Measurements from ENCODE around the gene SYNJ2.

Gene SYNJ2

GRCh38 chr6:157984128-157984527, 2.5 kb downstream of the SYNJ2 start:
- Histone ChIP-seq H3K4me1 (ENCODE audit: insufficient read depth, insufficient read length) (peaks cover 7% of the 10 kb centered on the region), H3K9ac (ENCODE audit: insufficient read length, low read depth) (peak overlapping the region; percentile 21)

DNA sequence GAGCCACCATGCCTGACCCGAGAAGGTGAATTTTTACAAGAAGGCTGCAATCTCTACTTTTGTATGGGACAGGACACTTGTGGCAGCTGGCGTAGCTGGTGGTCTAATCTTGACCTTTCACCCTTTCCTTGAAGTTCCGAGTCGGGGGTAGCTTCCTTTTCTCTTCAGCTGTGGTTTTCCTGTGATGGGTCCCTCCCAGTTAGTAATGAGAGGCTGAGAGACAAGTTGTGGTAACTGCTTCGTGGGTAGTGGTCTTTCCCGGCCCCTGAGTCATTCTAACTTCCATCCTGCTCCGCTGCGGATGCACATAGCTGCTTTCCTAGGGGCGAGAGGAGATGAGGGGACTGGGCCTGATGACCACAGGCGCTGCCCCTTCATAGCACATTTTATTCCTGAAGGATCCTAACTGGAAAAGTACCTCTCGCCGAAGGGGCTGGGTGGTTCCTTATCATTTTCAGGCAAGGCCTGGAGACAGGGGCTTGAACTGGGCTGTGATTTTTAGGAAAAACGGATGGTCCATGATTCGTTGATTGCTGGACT, 3.1 kb downstream of the SYNJ2 start:
- no peaks in the 10 kb centered on the region for H3K9me3 ChIP-seq (ENCODE audit: insufficient read depth, low read length)
- peaks cover 3% of the 10 kb centered on the region for H3K36me3 ChIP-seq (ENCODE audit: insufficient read depth, insufficient read length, low read length)
- peaks cover 7% of the 10 kb centered on the region for H3K4me1 ChIP-seq (ENCODE audit: insufficient read depth, insufficient read length)
- no peak for TF ChIP-seq YY1 (IDR thresholded peaks at IDR 0.05; ENCODE audit: insufficient read depth, insufficient read length)
- no peak for DNase-seq (ENCODE audit: low read depth, low spot score)
- peak overlapping the region; percentile 21 for H3K9ac ChIP-seq (ENCODE audit: insufficient read length, low read depth)
- peaks cover 18% of the 10 kb centered on the region for H3K27me3 ChIP-seq (ENCODE audit: insufficient read depth, insufficient read length)
- H3K4me3 ChIP-seq (ENCODE audit: insufficient read length, low read depth) = no peak overlapping the region

More at GRCh38 chr6:157984128-157984527, 2.5 kb downstream of the SYNJ2 start:
- H3K27me3 ChIP-seq (ENCODE audit: insufficient read depth, insufficient read length) = peaks cover 18% of the 10 kb centered on the region
- DNase-seq (ENCODE audit: low read depth, low spot score) = no peak
- TF ChIP-seq YY1 (IDR thresholded peaks at IDR 0.05; ENCODE audit: insufficient read depth, insufficient read length) = no peak
- TF ChIP-seq SUZ12 (IDR thresholded peaks at IDR 0.05; ENCODE audit: extremely low read depth, insufficient read depth, insufficient read length) = no peak
- no peak for TF ChIP-seq ZNF274 (IDR thresholded peaks at IDR 0.05; ENCODE audit: low read depth, low read length)
- peaks cover 3% of the 10 kb centered on the region for H3K36me3 ChIP-seq (ENCODE audit: insufficient read depth, insufficient read length, low read length)
- no peak overlapping the region for H3K4me3 ChIP-seq (ENCODE audit: insufficient read length, low read depth)
- H3K9me3 ChIP-seq (ENCODE audit: insufficient read depth, low read length) = no peaks in the 10 kb centered on the region

DNA sequence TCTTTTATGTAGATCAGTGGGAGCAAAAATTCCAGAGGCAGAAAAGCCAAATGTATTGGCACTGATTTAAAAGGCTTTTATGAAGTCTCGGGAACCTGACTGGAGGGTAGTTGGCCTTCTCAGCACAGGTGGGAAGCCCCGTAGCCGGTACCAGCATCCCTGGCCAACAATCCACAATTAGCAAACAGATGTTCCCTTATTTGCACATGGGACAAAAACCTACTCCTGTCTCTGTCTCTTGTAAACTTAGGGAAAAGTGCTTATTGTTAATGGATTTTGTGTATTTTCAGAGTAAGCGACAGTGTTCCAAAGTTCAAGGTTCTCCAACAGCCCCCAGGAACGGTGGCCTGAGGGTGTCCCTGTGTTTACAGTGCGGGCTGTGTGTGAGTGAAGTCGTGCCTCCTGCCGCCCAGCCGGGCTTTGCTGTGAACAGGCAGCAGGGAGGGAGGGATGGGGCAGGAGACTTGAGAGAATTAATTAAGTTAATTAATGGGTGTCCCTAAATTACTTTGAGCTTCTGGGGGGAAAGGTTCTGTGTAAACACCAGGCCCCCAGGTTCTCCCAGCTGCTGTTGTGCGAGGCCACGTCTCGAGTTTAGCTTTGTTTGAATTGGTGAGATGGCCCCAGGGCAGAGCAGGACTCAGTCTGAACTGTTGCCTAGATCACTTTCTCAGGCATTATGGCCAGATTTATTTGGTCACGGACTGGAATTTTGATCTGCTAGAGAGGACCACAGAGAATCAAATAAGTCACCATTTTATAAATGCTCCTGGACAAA, 3.9 kb downstream of the SYNJ2 start:
- H3K4me3 ChIP-seq (ENCODE audit: insufficient read length, low read depth) = no peak overlapping the region

GRCh38 chr6:157987788-157988699, 6.4 kb downstream of the SYNJ2 start:
- H3K4me3 ChIP-seq (ENCODE audit: insufficient read length, low read depth) = no peak overlapping the region
- peaks cover under 1% of the 10 kb centered on the region for H3K27me3 ChIP-seq (ENCODE audit: insufficient read depth, insufficient read length)
- H3K4me1 ChIP-seq (ENCODE audit: insufficient read depth, insufficient read length) = peaks cover 12% of the 10 kb centered on the region
- no peak for TF ChIP-seq ZNF274 (IDR thresholded peaks at IDR 0.05; ENCODE audit: low read depth, low read length)
- no peak for TF ChIP-seq SUZ12 (IDR thresholded peaks at IDR 0.05; ENCODE audit: extremely low read depth, insufficient read depth, insufficient read length)
- no peak for TF ChIP-seq YY1 (IDR thresholded peaks at IDR 0.05; ENCODE audit: insufficient read depth, insufficient read length)
- no peaks in the 10 kb centered on the region for H3K9me3 ChIP-seq (ENCODE audit: insufficient read depth, low read length)
- H3K36me3 ChIP-seq (ENCODE audit: insufficient read depth, insufficient read length, low read length) = peaks cover 6% of the 10 kb centered on the region
- DNase-seq (ENCODE audit: low read depth, low spot score) = no peak
- no peak overlapping the region for H3K9ac ChIP-seq (ENCODE audit: insufficient read length, low read depth)

More for the DNA sequence above, 3.9 kb downstream of the SYNJ2 start:
- Histone ChIP-seq H3K4me1 (ENCODE audit: insufficient read depth, insufficient read length) (peaks cover 14% of the 10 kb centered on the region), H3K9ac (ENCODE audit: insufficient read length, low read depth) (no peak overlapping the region), H3K27me3 (ENCODE audit: insufficient read depth, insufficient read length) (peaks cover 12% of the 10 kb centered on the region), H3K36me3 (ENCODE audit: insufficient read depth, insufficient read length, low read length) (peaks cover 3% of the 10 kb centered on the region), H3K9me3 (ENCODE audit: insufficient read depth, low read length) (no peaks in the 10 kb centered on the region)
- TF ChIP-seq ZNF274 (IDR thresholded peaks at IDR 0.05; ENCODE audit: low read depth, low read length) (no peak), YY1 (IDR thresholded peaks at IDR 0.05; ENCODE audit: insufficient read depth, insufficient read length) (no peak), SUZ12 (IDR thresholded peaks at IDR 0.05; ENCODE audit: extremely low read depth, insufficient read depth, insufficient read length) (no peak)
- no peak for DNase-seq (ENCODE audit: low read depth, low spot score)

GRCh38 chr6:157988700-157989063, 7.0 kb downstream of the SYNJ2 start:
- TF ChIP-seq SUZ12 (IDR thresholded peaks at IDR 0.05; ENCODE audit: extremely low read depth, insufficient read depth, insufficient read length) = no peak
- no peak for TF ChIP-seq YY1 (IDR thresholded peaks at IDR 0.05; ENCODE audit: insufficient read depth, insufficient read length)
- TF ChIP-seq ZNF274 (IDR thresholded peaks at IDR 0.05; ENCODE audit: low read depth, low read length) = no peak
- Histone ChIP-seq H3K27me3 (ENCODE audit: insufficient read depth, insufficient read length) (no peaks in the 10 kb centered on the region), H3K4me1 (ENCODE audit: insufficient read depth, insufficient read length) (peaks cover 12% of the 10 kb centered on the region), H3K4me3 (ENCODE audit: insufficient read length, low read depth) (no peak overlapping the region), H3K9me3 (ENCODE audit: insufficient read depth, low read length) (no peaks in the 10 kb centered on the region), H3K36me3 (ENCODE audit: insufficient read depth, insufficient read length, low read length) (peaks cover 6% of the 10 kb centered on the region), H3K9ac (ENCODE audit: insufficient read length, low read depth) (no peak overlapping the region)
- no peak for DNase-seq (ENCODE audit: low read depth, low spot score)

DNA sequence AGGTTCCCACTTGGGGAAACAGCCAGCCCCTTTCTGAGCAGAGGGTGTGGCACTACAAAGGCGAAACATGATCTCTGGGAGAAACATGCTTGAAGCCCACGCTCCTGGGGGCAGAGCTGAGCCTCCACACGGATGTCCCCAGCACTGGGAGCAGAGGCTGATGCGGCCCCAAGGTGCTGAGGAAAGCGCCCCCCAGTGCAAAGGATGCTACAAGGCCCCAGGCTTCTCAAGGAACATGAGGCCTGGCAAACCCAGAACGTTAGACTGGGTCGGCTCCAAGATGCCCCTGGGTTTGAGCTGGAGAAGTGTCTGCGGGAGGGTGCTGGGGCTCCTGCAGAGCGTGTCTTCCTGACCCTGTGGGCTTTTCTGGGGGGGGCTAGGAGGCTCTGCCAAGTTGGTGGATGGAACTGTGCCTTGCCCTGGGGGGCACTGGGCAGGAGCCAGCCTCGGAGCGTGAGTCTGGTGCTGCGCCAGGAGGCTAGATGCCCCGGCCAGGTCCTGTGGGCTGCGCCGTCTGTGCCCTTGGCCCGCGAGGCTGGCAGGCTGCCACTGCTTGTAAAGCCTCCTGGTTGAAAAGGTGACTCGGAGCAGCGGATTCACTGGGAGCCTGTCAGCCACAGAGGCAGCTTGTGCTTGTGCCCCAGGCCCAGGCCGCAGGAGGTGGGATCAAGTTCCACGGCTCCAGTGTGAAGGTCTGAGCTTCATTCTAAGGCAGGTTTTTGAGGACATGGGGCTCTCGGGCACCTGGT, 8.1 kb downstream of the SYNJ2 start:
- no peak for TF ChIP-seq YY1 (IDR thresholded peaks at IDR 0.05; ENCODE audit: insufficient read depth, insufficient read length)
- no peak for TF ChIP-seq ZNF274 (IDR thresholded peaks at IDR 0.05; ENCODE audit: low read depth, low read length)
- TF ChIP-seq SUZ12 (IDR thresholded peaks at IDR 0.05; ENCODE audit: extremely low read depth, insufficient read depth, insufficient read length) = no peak
- Histone ChIP-seq H3K27me3 (ENCODE audit: insufficient read depth, insufficient read length) (no peaks in the 10 kb centered on the region), H3K4me1 (ENCODE audit: insufficient read depth, insufficient read length) (peaks cover 12% of the 10 kb centered on the region), H3K36me3 (ENCODE audit: insufficient read depth, insufficient read length, low read length) (peaks cover 6% of the 10 kb centered on the region), H3K9ac (ENCODE audit: insufficient read length, low read depth) (peak overlapping the region; percentile 42), H3K9me3 (ENCODE audit: insufficient read depth, low read length) (no peaks in the 10 kb centered on the region), H3K4me3 (ENCODE audit: insufficient read length, low read depth) (no peak overlapping the region)
- no peak for DNase-seq (ENCODE audit: low read depth, low spot score)

All from NT2/D1 (cell line).